Raji (cell line): Measurements from ENCODE around the gene OR2T8.

Source experiments
- POLR2A ChIP-seq: IDR thresholded peaks from 2 replicates; pipeline ENCODE4 v1.6.1; 2011; ENCODE audit warnings: low read depth, low read length, control low read depth; ENCODE audit not compliant: insufficient read depth

The OR2T8 gene

GRCh38 chr1:247935781-247936180, 15.7 kb downstream of the OR2T8 start:
- TF ChIP-seq POLR2A, result no peak

GRCh38 chr1:247936415-247936814, 16.4 kb downstream of the OR2T8 start:
- TF ChIP-seq POLR2A, result no peak

GRCh38 chr1:247936965-247937734, 17.1 kb downstream of the OR2T8 start:
- TF ChIP-seq POLR2A, result peak; percentile 39; the same call in 1 of the 2 replicates

GRCh38 chr1:247942624-247943023, 22.6 kb downstream of the OR2T8 start:
- no peak for TF ChIP-seq POLR2A

GRCh38 chr1:247948558-247948957, 28.5 kb downstream of the OR2T8 start, which contains the start of gene OR2L8:
Gene OR2L8 (plus strand): TSS chr1:247948858. CDS start chr1:247948858, 0 bp downstream.
- no peak for TF ChIP-seq POLR2A

- no peak for TF ChIP-seq POLR2A
Observed at GRCh38 chr1:247953408-247953807, 33.4 kb downstream of the OR2T8 start.

GRCh38 chr1:247961791-247962190, 41.7 kb downstream of the OR2T8 start:
- no peak for TF ChIP-seq POLR2A

- TF ChIP-seq POLR2A, result no peak
Observed at GRCh38 chr1:247962911-247963588, 43.0 kb downstream of the OR2T8 start.

- no peak for TF ChIP-seq POLR2A
Observed at GRCh38 chr1:247964933-247965332, 44.9 kb downstream of the OR2T8 start, which contains the start of gene OR2AK2. Gene OR2AK2 (plus strand): TSS chr1:247965233. CDS start chr1:247965377, 144 bp downstream.

- TF ChIP-seq POLR2A, result no peak
Observed at GRCh38 chr1:247966532-247967204, 46.6 kb downstream of the OR2T8 start.
